PFSK-1 (cell line): ENCODE measurements around the gene ATXN1.

Experiments used
- FOXP2 ChIP-seq: optimal IDR thresholded peaks from 2 replicates; pipeline ENCODE3; 2011; ENCODE audit warnings: borderline replicate concordance, control low read depth, inconsistent platforms; ENCODE audit not compliant: insufficient read depth; ENCODE audit errors: extremely low read length, extremely low read depth
- POLR2AphosphoS5 ChIP-seq: IDR thresholded peaks from 2 replicates; pipeline ENCODE4 v1.6.1; 2012; ENCODE audit warnings: low read depth, mild to moderate bottlenecking, control low read depth, low read length, moderate library complexity
- REST ChIP-seq, 2 experiments: IDR thresholded peaks; 2 replicates each; pipeline versions ENCODE4 v1.6.1 to v1.8.0; 2011 to 2012; ENCODE audit warnings: low read depth in 2 of 2, low read length in 2 of 2, control low read depth in 1 of 2, inconsistent platforms in 1 of 2, mild to moderate bottlenecking in 1 of 2, moderate library complexity in 1 of 2; ENCODE audit not compliant: insufficient read depth in 1 of 2
- SIN3A ChIP-seq: IDR thresholded peaks from 2 replicates; pipeline ENCODE4 v1.6.1; 2012; ENCODE audit warnings: mild to moderate bottlenecking, low read length, moderate library complexity, borderline replicate concordance; ENCODE audit not compliant: insufficient read depth

- no peak for TF ChIP-seq REST (IDR thresholded peaks at IDR 0.05; ENCODE audit: insufficient read depth in 1 of 2, low read depth in 2 of 2, low read length in 2 of 2)
- TF ChIP-seq FOXP2: no peak
- no peak for TF ChIP-seq SIN3A
- TF ChIP-seq POLR2AphosphoS5: no peak; the same call in 1 of the 2 replicates
Measured at GRCh38 chr6:16681260-16681873, 79.9 kb downstream of the ATXN1 start.
